A673 (cell line): Measurements from ENCODE around the gene NUMA1.

Experiments used
- EZH2 ChIP-seq: fragments of 200-600 bp; sonication (generic); IDR thresholded peaks from 2 replicates; pipeline ENCODE4 v1.6.1; 2017; ENCODE audit warnings: borderline replicate concordance, low read depth, mild to moderate bottlenecking, mixed read lengths, antibody characterized with exemption, low read length; ENCODE audit not compliant: poor library complexity, severe bottlenecking
- TF ChIP-seq, protein P1 (sequence below): fragments of 300-800, 200-600 bp; sonication (generic); conservative IDR thresholded peaks from 2 replicates; pipeline ENCODE4 v1.5.1; 2017; ENCODE audit warnings: low read depth, mild to moderate bottlenecking, antibody characterized with exemption, low read length, moderate library complexity, mixed read lengths

DNA sequence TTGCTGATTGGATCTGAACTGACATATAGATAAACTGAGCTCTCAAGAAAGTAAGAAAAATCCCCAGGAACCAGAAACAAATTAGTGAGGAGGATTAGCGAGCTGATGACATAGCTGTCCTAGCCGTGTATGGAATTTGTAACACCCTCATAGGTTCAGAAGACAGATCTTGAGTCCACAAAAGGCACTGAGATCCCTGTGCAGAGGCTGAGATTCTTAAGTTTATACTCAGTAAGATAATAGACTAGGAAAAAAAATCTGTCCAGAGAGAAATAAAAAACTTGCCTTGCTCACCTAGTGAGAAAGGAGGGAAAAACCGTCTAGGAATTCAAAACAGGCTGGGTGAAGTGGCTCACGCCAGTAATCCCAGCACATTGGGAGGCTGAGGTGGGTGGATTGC is 4.6 kb downstream of the NUMA1 start:
- TF ChIP-seq, protein P1, sequence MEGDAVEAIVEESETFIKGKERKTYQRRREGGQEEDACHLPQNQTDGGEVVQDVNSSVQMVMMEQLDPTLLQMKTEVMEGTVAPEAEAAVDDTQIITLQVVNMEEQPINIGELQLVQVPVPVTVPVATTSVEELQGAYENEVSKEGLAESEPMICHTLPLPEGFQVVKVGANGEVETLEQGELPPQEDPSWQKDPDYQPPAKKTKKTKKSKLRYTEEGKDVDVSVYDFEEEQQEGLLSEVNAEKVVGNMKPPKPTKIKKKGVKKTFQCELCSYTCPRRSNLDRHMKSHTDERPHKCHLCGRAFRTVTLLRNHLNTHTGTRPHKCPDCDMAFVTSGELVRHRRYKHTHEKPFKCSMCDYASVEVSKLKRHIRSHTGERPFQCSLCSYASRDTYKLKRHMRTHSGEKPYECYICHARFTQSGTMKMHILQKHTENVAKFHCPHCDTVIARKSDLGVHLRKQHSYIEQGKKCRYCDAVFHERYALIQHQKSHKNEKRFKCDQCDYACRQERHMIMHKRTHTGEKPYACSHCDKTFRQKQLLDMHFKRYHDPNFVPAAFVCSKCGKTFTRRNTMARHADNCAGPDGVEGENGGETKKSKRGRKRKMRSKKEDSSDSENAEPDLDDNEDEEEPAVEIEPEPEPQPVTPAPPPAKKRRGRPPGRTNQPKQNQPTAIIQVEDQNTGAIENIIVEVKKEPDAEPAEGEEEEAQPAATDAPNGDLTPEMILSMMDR = no peak
- TF ChIP-seq EZH2 = no peak
